Subcutaneous adipose tissue (tissue), 4 donors: ENCODE results near the gene ATP6AP2. TPM values are rescaled to one million over a fixed set of nuclear protein-coding genes. Genes with fewer than 3 reads are reported as not detected.

Experiments used
- total RNA-seq, 4 donors: library from RNA; depleted of rRNA; stranded (reverse); fragments of >200 nt; gene quantifications; one replicate each; pipeline ENCODE4 v1.1.0, GENCODE V29; 2016
- TF ChIP-seq, protein P1 (sequence below): fragments of 450-650 bp; IDR thresholded peaks from one replicate; pipeline ENCODE4 v1.5.1; 2016; ENCODE audit warnings: low read depth, mild to moderate bottlenecking, control low read depth, antibody characterized with exemption, moderate library complexity

ATP6AP2 gene
- total RNA-seq, 4 donors from 2014 or later = 65.6 to 235 (median 156) TPM

DNA sequence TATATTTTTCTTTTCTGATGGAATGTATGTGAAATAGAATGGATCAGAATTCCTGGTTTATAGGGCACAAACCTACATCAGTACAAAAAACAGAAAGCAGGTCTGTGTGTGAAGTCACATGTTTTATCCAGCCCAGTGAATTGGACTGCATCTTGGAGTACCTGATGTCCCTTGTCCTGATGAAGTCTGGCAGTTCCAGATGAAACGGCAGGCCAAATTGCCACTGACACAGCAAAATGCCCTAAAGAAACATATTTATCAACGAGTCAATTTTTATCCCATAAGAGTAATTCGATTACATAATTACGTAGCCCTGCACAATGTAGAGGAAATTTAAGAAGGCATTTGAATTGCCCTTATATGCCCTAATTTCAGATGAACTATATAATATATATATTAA lies 37.8 kb upstream of the ATP6AP2 start:
- TF ChIP-seq, protein P1, sequence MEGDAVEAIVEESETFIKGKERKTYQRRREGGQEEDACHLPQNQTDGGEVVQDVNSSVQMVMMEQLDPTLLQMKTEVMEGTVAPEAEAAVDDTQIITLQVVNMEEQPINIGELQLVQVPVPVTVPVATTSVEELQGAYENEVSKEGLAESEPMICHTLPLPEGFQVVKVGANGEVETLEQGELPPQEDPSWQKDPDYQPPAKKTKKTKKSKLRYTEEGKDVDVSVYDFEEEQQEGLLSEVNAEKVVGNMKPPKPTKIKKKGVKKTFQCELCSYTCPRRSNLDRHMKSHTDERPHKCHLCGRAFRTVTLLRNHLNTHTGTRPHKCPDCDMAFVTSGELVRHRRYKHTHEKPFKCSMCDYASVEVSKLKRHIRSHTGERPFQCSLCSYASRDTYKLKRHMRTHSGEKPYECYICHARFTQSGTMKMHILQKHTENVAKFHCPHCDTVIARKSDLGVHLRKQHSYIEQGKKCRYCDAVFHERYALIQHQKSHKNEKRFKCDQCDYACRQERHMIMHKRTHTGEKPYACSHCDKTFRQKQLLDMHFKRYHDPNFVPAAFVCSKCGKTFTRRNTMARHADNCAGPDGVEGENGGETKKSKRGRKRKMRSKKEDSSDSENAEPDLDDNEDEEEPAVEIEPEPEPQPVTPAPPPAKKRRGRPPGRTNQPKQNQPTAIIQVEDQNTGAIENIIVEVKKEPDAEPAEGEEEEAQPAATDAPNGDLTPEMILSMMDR = no peak

DNA sequence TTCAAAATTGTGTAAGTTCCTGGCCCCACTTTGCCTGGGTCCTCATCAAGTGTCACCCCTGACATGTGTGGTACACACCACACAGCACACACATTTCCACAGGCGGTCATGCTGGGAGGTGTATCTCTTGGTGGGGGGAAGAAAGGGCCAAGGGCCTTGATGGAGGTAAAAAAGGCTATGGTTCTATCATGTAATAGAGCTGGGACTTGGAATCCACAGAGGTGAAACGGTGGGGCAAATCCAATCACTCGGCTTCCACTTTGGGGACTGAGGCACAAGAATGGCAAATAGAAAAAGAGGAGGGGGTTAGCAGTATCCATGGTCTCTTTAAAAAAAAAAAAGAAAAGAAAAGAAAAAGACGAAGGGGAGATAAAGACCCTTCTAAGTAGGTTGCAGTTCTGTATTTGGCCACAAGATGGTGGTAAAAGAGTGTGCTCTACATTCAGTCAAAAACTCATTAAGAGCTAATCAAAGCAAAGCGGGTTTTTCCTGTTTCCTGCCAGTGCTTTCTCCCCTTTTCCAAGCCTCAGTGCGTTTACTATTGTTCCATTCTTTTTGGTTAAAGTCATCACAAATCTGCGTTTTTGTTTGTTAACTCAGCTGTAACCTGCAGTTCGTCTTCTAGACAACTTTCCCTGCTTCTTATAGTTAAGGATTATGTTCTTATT lies 37.0 kb upstream of the ATP6AP2 start:
- TF ChIP-seq, protein P1 = no peak

DNA sequence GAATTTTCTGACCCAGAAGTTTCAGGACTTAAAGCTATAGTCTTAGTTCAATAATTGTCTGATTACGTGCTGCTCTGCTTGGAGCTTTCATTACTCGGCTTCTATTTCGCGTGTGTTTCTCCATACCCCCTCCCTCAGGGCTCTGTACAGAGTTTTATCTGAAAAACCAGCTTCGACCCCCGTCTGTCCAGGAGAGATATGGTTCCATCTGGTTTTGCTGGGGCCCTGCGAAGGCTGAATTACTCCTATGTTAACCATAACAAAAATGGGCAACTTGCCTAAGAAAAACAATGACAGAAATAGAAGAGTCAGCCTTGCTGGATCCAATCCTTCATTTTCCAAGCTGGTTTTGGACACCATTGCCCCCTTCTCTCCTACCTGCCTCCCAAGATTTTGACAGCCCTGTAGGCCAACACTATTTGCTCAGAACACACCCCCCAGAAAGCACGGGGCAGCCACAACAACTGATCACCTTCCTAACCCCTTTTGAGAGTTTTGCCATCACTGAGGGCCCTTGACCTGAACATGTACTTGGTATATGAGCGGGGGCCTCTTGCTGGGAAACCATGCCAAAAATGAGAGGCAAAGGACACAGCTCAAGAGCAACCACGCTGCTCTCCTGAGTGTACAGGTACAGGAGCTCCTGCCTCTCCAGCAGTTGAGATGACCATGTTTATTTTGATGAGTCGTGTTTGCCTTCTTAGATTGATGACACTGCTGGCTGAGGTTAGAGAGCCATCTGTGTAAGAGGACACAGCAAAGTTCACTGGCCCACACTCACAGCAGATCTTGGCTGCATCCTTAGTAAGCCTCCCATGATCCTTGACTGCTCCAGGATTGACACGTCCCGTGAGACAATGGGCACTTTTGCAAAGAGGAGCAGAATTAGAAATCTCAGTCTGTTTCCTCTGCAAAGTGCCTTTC lies 36.2 kb upstream of the ATP6AP2 start:
- TF ChIP-seq, protein P1 = no peak

DNA sequence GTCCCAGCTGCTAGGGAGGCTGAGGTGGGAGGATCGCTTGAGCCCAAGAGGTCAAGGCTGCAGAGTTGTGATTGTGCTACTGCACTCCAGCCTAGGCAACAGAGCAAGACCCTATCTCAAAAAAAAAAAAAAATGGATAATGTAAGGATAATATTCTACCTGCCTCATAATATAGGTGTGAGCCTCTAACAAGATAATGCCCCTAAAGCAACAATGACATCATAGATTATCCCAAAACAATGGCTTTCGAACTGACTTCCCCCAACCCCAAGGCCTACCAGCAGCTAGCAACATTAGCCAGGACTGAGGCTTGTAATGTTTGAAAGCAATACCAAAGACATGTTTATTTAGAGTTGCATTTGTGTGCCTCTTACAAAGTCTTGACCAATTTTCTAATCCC lies 33.9 kb upstream of the ATP6AP2 start:
- TF ChIP-seq, protein P1 = no peak

DNA sequence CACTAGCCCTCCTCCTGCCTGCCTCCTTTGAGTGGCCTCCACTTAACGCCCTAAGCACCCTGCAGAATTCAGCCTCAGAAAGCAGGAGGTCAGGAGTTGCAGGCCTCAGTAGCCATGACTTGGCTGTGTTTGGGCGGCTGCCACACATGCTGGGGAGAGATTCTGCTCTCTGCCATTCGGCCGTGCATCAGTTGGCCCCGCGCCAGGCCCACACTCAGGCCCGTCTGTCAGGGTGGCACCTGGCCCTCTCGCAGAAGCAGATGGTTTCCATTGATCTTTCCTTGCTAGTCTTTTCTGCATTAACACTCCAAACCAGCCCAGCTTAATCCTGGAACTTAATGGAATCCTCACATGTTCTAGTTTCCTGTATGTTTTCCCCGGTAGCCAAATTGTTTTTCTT lies 30.7 kb upstream of the ATP6AP2 start:
- TF ChIP-seq, protein P1 = no peak

DNA sequence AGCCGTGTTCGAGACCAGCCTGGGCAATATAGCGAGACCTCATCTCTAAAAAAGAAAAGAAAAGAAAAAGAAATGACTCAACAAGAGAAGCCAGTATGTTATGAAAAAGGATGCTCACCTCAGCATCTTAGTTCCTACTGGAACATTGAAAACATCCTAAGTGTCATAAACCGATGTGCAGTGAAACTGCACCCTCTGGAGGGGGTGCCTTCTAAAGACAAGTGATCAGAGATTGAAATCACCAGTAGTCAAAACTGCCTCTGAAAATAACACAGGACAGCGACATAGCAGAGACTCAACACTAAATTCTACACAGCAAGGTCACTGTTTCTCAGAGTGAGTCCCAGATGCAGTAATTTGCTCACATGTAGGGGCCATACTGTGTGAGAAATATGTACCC lies 28.0 kb upstream of the ATP6AP2 start:
- TF ChIP-seq, protein P1 = no peak

DNA sequence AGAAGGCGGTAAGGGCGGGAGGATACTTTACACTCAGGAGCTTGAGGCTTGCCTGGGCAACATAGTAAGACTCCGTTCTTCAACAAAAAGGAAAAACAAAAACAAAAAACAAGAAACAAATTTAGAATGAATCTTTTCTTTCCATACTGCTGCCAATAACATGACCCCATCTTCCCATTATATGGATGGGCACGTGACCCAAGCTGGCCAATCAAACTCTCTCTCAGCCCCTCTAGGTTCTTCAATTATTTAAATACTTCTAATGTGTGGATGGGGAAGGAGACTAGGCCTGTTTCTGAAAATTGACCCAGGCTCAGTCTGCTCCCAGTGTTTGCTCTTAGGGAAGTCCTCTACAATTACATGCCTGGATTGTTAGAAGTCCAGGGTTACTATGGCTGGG lies 22.2 kb upstream of the ATP6AP2 start:
- TF ChIP-seq, protein P1 = no peak
